AG04450 (cell line): ENCODE data around the gene DEPDC1B. TPM values are rescaled to one million over a fixed set of nuclear protein-coding genes. Genes with fewer than 3 reads are reported as not detected.
A peak's percentile ranks its signal among the peaks of the same experiment; 100 is the strongest.
"Not testable (repeated sequence)": the region's sequence is repeated elsewhere in the genome, so short reads cannot be mapped to it uniquely, and the experiment has no call there.

Experiments used
- CTCF ChIA-PET: fragments of 300-600, 350-600 bp; formaldehyde crosslinking; extraction: SDS; loops from one replicate; lab custom pipeline; 2022; ENCODE audit warnings: antibody characterized with exemption, inconsistent platforms; lab: Charles Lee
- POLR2A ChIA-PET: fragments of 350-600 bp; formaldehyde crosslinking; extraction: SDS; loops from one replicate; lab custom pipeline; 2021; ENCODE audit warnings: antibody characterized with exemption, inconsistent platforms; lab: Yijun Ruan, JAX
- DNase-seq: peaks from one replicate; pipeline ENCODE4 v3.0.0-alpha.2; 2011; ENCODE audit warnings: low read depth, low spot score
- H3K27ac ChIP-seq: one replicate; pipeline ENCODE4 v1.5.1; 2012; ENCODE audit warnings: low read depth, low read length, control low read depth
- H3K27me3 ChIP-seq: one replicate; pipeline ENCODE4 v1.6.0; 2012; ENCODE audit warnings: low read length; ENCODE audit not compliant: control insufficient read depth, insufficient read depth
- H3K4me3 ChIP-seq: 2 replicates; pipeline ENCODE4 v1.5.1; 2011; ENCODE audit warnings: mild to moderate bottlenecking, low read depth, low read length, control low read depth
- H3K9me3 ChIP-seq: 2 replicates; pipeline ENCODE4 v1.5.1; 2012; ENCODE audit warnings: low read length; ENCODE audit not compliant: control insufficient read depth, insufficient read depth
- CTCF ChIP-seq: IDR thresholded peaks from 2 replicates; pipeline ENCODE4 v1.5.1; 2011; ENCODE audit warnings: low read depth, low read length, control low read depth, inconsistent platforms
- polyA plus RNA-seq: library from polyadenylated mRNA; depleted of rRNA; stranded (reverse); fragments of >200 nt; gene quantifications from 2 replicates; pipeline ENCODE4 v1.2.3, GENCODE V29; 2011

The DEPDC1B gene
- polyA plus RNA-seq, 1 experiment: 5.4 TPM

DNA sequence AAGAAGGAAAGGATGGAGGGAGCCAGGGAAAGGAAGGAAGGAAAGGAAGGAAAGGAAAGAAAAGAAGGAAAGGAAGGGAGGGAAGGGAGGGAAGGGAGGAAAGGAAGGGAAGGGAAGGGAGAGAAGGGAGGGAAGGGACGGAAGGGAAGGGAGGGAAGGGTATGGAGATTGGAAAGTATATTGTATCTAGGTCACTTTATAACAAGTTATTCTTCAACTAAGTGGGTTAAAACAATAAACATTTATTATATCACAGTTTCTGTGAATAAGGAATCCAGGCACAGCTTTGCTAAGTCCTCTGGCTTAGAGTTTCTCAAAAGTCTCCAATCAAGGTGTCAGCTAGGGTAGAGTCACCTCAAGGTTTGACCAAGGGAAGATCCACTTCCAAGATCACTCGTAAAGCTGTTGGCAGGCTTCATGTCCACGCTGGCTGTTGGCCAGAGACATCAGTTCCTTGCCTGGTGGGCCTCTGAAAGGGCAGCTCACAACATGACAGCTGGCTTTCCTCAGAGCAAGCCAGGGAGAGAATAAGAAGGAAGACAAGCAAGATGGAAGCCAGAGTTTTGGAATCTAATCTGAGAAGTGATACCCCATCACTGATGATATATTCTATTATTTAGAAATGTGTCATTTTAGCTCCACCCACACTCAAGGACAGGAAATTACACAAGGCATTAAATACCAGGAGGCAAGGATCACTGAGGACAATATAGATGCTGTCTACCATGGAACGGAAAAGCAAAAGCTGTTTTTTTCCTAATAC, 105.1 kb downstream of the DEPDC1B start:
- ChIA-PET POLR2A (no interaction called here), CTCF (no interaction called here)
- no peaks in the 10 kb centered on the region for H3K27me3 ChIP-seq
- no peak for DNase-seq
- H3K4me3 ChIP-seq: no peak overlapping the region
- H3K9me3 ChIP-seq: no peaks in the 10 kb centered on the region
- TF ChIP-seq CTCF: no peak
- H3K27ac ChIP-seq: no peak overlapping the region

DNA sequence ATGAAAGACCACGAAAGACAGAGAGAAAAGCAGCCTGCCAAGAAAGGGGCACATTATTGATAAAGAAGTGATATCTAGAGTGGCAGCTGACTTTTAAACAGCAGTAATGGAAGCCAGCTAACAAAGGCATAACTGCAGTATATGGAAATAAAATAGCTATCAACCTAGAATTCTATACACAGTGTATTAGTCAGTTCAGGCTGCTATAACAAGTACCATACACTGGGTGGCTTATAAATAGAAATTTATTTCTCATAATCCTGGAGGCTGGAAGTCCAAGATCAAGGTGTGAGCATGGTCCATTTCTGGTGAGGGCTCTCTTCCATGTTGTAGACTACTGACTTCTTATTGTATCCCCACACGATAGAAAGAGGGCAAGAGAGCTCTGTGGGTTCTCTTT, 109.8 kb downstream of the DEPDC1B start:
- Histone ChIP-seq H3K9me3 (no peaks in the 10 kb centered on the region), H3K27me3 (no peaks in the 10 kb centered on the region), H3K27ac (no peak overlapping the region), H3K4me3 (no peak overlapping the region)
- TF ChIP-seq CTCF: no peak
- DNase-seq: no peak
- ChIA-PET CTCF (no interaction called here), POLR2A (no interaction called here)

- DNase-seq, CTCF ChIA-PET, POLR2A ChIA-PET: not testable (repeated sequence)
Observed at GRCh38 chr5:60587312-60587711, 112.7 kb downstream of the DEPDC1B start.

GRCh38 chr5:60586307-60586901, 113.6 kb downstream of the DEPDC1B start:
- Histone ChIP-seq H3K27ac (no peak overlapping the region), H3K4me3 (no peak overlapping the region), H3K27me3 (no peaks in the 10 kb centered on the region), H3K9me3 (no peaks in the 10 kb centered on the region)
- ChIA-PET CTCF (interaction anchor here (1.1 to 1.2 kb wide), 2 partner anchors 83 to 776 kb away, joined by 3 to 5 read pairs; no protein-coding TSS in a partner anchor), POLR2A (no interaction called here)
- TF ChIP-seq CTCF: peak; percentile 25; the same call in 1 of the 2 replicates
- DNase-seq: no peak

More at GRCh38 chr5:60587312-60587711, 112.7 kb downstream of the DEPDC1B start:
- H3K27ac ChIP-seq, H3K9me3 ChIP-seq, H3K4me3 ChIP-seq, H3K27me3 ChIP-seq: not testable (repeated sequence)

- CTCF ChIA-PET: interaction anchor here (1.1 to 1.2 kb wide), 2 partner anchors 83 to 775 kb away, joined by 3 to 5 read pairs; no protein-coding TSS in a partner anchor
- TF ChIP-seq CTCF: no peak
- no peaks in the 10 kb centered on the region for H3K9me3 ChIP-seq
- POLR2A ChIA-PET: no interaction called here
- H3K4me3 ChIP-seq: no peak overlapping the region
- no peaks in the 10 kb centered on the region for H3K27me3 ChIP-seq
- no peak overlapping the region for H3K27ac ChIP-seq
- DNase-seq: no peak
Observed at GRCh38 chr5:60585618-60586017, 114.3 kb downstream of the DEPDC1B start.
